Osteoblast (primary cell): Measurements from ENCODE around the gene CXCR3. TPM values are rescaled to one million over a fixed set of nuclear protein-coding genes. Genes with fewer than 3 reads are reported as not detected.

Experiments used
- DNase-seq: peaks from one replicate; pipeline ENCODE4 v3.0.0; 2011; ENCODE audit warnings: low spot score, mixed read lengths; ENCODE audit not compliant: insufficient read length; ENCODE audit errors: missing footprints
- H2AFZ ChIP-seq: 2 replicates; pipeline ENCODE4 v1.6.0; 2011; ENCODE audit warnings: mild to moderate bottlenecking, low read length
- H3K27ac ChIP-seq: 2 replicates; pipeline ENCODE4 v1.5.1; 2011; ENCODE audit warnings: mild to moderate bottlenecking, low read depth, low read length, moderate library complexity
- H3K27me3 ChIP-seq: 2 replicates; pipeline ENCODE4 v1.6.0; 2012; ENCODE audit warnings: mild to moderate bottlenecking, control low read depth, inconsistent platforms, low read length, moderate library complexity; ENCODE audit not compliant: insufficient read depth
- H3K36me3 ChIP-seq: 2 replicates; pipeline ENCODE4 v1.5.1; 2011; ENCODE audit warnings: mild to moderate bottlenecking, low read length, control low read depth, moderate library complexity; ENCODE audit not compliant: insufficient read depth
- H3K4me1 ChIP-seq: 2 replicates; pipeline ENCODE4 v1.5.1; 2011; ENCODE audit warnings: mild to moderate bottlenecking, low read length, control low read depth, moderate library complexity; ENCODE audit not compliant: insufficient read depth
- H3K4me2 ChIP-seq: 2 replicates; pipeline ENCODE4 v1.6.0; 2011; ENCODE audit warnings: mild to moderate bottlenecking, low read length; ENCODE audit not compliant: insufficient read depth
- H3K4me3 ChIP-seq: fragments of 200-600 bp; sonication (generic); 3 replicates; pipeline ENCODE4 v1.5.1; 2012; ENCODE audit warnings: mild to moderate bottlenecking, low read length, inconsistent platforms; ENCODE audit not compliant: insufficient read depth
- H3K79me2 ChIP-seq: 2 replicates; pipeline ENCODE4 v1.6.0; 2012; ENCODE audit warnings: mild to moderate bottlenecking, low read length, control low read depth, inconsistent platforms; ENCODE audit not compliant: insufficient read depth
- H3K9me3 ChIP-seq: 2 replicates; pipeline ENCODE4 v1.5.1; 2011; ENCODE audit warnings: low read depth, low read length, control low read depth
- H4K20me1 ChIP-seq: 2 replicates; pipeline ENCODE4 v1.6.0; 2012; ENCODE audit warnings: mild to moderate bottlenecking, low read length, control low read depth; ENCODE audit not compliant: insufficient read depth
- CTCF ChIP-seq: IDR thresholded peaks from 2 replicates; pipeline ENCODE4 v1.5.1; 2011; ENCODE audit warnings: mild to moderate bottlenecking, low read depth, low read length, moderate library complexity; ENCODE audit errors: extremely low read depth
- total RNA-seq: library from RNA; depleted of rRNA; stranded (reverse); fragments of >200 nt; gene quantifications from 2 replicates; pipeline ENCODE4 v1.2.3, GENCODE V29; 2012

The CXCR3 gene
- total RNA-seq, 1 donor, result not detected

GRCh38 chrX:71609095-71609750 is 9.1 kb downstream of the CXCR3 start:
- Histone ChIP-seq H4K20me1 (peaks cover 3% of the 10 kb centered on the region), H3K4me2 (no peak overlapping the region), H3K27ac (no peak overlapping the region), H3K79me2 (no peaks in the 10 kb centered on the region), H2AFZ (no peak overlapping the region), H3K4me3 (no peak overlapping the region), H3K9me3 (peaks cover 2% of the 10 kb centered on the region), H3K4me1 (no peaks in the 10 kb centered on the region), H3K36me3 (peaks cover 65% of the 10 kb centered on the region), H3K27me3 (peaks cover 7% of the 10 kb centered on the region)
- no peak for TF ChIP-seq CTCF
- DNase-seq, result peak; percentile 43

GRCh38 chrX:71607488-71607887 is 10.8 kb downstream of the CXCR3 start:
- Histone ChIP-seq H3K9me3 (peaks cover 2% of the 10 kb centered on the region), H3K36me3 (peaks cover 59% of the 10 kb centered on the region), H3K4me3 (no peak overlapping the region), H3K79me2 (no peaks in the 10 kb centered on the region), H3K4me2 (no peak overlapping the region), H4K20me1 (peaks cover 3% of the 10 kb centered on the region), H3K27ac (no peak overlapping the region), H2AFZ (no peak overlapping the region), H3K27me3 (peaks cover 2% of the 10 kb centered on the region), H3K4me1 (no peaks in the 10 kb centered on the region)
- peak; percentile 39 for DNase-seq
- no peak for TF ChIP-seq CTCF

DNA sequence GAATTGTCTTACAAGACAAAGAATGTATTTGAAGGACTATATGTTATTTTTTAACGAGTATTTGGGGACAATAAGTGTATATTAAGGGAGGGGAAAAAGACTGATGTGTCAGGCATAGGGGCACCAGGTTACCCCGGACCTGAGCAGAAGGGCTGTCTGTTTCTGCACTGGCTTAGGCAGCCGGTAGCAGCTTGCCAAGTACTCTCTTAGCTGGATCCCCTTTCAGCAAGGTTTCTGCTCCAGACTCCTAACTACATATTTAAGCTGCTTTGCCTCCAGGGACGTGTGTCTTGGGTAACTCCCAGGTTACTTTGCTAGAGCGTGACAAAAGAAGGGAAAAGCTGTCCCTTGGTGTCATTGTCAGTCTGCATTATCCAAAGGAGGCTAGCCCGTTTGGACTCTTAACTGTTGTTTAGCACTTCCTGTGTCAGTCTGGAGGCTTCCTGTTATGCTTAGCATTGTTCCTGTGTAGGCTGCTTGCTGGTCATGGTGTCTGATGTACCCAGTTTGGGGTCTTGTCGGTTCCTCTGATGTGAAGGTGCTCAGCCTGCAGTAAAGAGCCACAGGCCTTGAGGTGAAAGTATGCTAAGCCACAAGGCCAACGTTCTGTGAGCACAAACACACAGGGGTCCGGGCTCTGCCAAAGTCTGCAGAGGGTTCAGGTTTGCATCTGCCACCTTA is 11.6 kb downstream of the CXCR3 start:
- Histone ChIP-seq H3K79me2 (no peaks in the 10 kb centered on the region), H3K4me2 (no peak overlapping the region), H4K20me1 (peaks cover 3% of the 10 kb centered on the region), H3K27me3 (peaks cover 2% of the 10 kb centered on the region), H3K27ac (no peak overlapping the region), H3K36me3 (peaks cover 55% of the 10 kb centered on the region), H3K4me3 (no peak overlapping the region), H3K9me3 (peaks cover 2% of the 10 kb centered on the region), H3K4me1 (no peaks in the 10 kb centered on the region), H2AFZ (no peak overlapping the region)
- no peak for DNase-seq
- no peak for TF ChIP-seq CTCF

- DNase-seq, result no peak
- H2AFZ ChIP-seq, result no peak overlapping the region
- H4K20me1 ChIP-seq, result peaks cover 3% of the 10 kb centered on the region
- peaks cover 2% of the 10 kb centered on the region for H3K27me3 ChIP-seq
- peak overlapping the region; percentile 4 for H3K27ac ChIP-seq
- H3K36me3 ChIP-seq, result peaks cover 43% of the 10 kb centered on the region
- H3K9me3 ChIP-seq, result peaks cover 2% of the 10 kb centered on the region
- no peak for TF ChIP-seq CTCF
- H3K4me3 ChIP-seq, result no peak overlapping the region
- H3K79me2 ChIP-seq, result no peaks in the 10 kb centered on the region
- no peaks in the 10 kb centered on the region for H3K4me1 ChIP-seq
- no peak overlapping the region for H3K4me2 ChIP-seq
Measured at GRCh38 chrX:71604796-71605568, 13.3 kb downstream of the CXCR3 start.
